Skeletal muscle tissue (tissue), 4 donors: ENCODE data around the gene RGL3. TPM values are rescaled to one million over a fixed set of nuclear protein-coding genes. Genes with fewer than 3 reads are reported as not detected.
A peak's percentile ranks its signal among the peaks of the same experiment; 100 is the strongest.
"Not testable (repeated sequence)": the region's sequence is repeated elsewhere in the genome, so short reads cannot be mapped to it uniquely, and the experiment has no call there.

ENCODE experiments used
- H3K27ac ChIP-seq: one replicate; pipeline ENCODE4 v1.7.0; 2013; ENCODE audit warnings: mild to moderate bottlenecking, low read depth, low read length, inconsistent platforms
- H3K27me3 ChIP-seq, 3 donors: one replicate each; pipeline ENCODE4 v1.7.0; 2013; ENCODE audit warnings: low read length in 3 of 3; ENCODE audit not compliant: control insufficient read depth in 3 of 3, insufficient read depth in 3 of 3
- H3K36me3 ChIP-seq, 3 donors: one replicate each; pipeline ENCODE4 v1.7.0; 2013; ENCODE audit warnings: low read length in 3 of 3; ENCODE audit not compliant: control insufficient read depth in 3 of 3, insufficient read depth in 3 of 3
- H3K4me1 ChIP-seq, 3 donors: one replicate each; pipeline ENCODE4 v1.7.0; 2013; ENCODE audit warnings: low read length in 3 of 3, mild to moderate bottlenecking in 3 of 3; ENCODE audit not compliant: control insufficient read depth in 3 of 3, insufficient read depth in 3 of 3
- H3K4me3 ChIP-seq, 3 donors: one replicate each; pipeline ENCODE4 v1.7.0; 2013; ENCODE audit warnings: low read length in 3 of 3
- H3K9ac ChIP-seq, 3 donors: one replicate each; pipeline ENCODE4 v1.7.0; 2013; ENCODE audit warnings: low read length in 3 of 3, mild to moderate bottlenecking in 3 of 3, moderate library complexity in 2 of 3, low read depth in 1 of 3
- H3K9me3 ChIP-seq, 3 donors: one replicate each; pipeline ENCODE4 v1.7.0; 2013; ENCODE audit warnings: low read length in 3 of 3; ENCODE audit not compliant: control insufficient read depth in 3 of 3
- total RNA-seq: library from RNA; depleted of rRNA; stranded (reverse); fragments of >200 nt; gene quantifications from one replicate; pipeline ENCODE4 v1.2.3, GENCODE V29; 2014
- donor health status: Osteomylitis.

RGL3 gene
- total RNA-seq, 1 donor from 2014 or later = not detected

- Histone ChIP-seq H3K36me3 (peaks cover 19 to 31% (median 20%) of the 10 kb centered on the region in 3 donors), H3K4me3 (no peak overlapping the region), H3K9ac (no peak overlapping the region), H3K9me3 (no peaks in the 10 kb centered on the region), H3K4me1 (no peaks in the 10 kb centered on the region), H3K27me3 (peaks cover 0 to 5% (median 0%) of the 10 kb centered on the region in 3 donors), H3K27ac (no peak overlapping the region)
Observed at GRCh38 chr19:11363881-11364280, 55.2 kb downstream of the RGL3 start.

- H3K9ac ChIP-seq = no peak overlapping the region
- H3K27ac ChIP-seq = no peak overlapping the region
- no peaks in the 10 kb centered on the region for H3K9me3 ChIP-seq
- no peaks in the 10 kb centered on the region for H3K4me1 ChIP-seq
- H3K4me3 ChIP-seq = no peak overlapping the region
- H3K36me3 ChIP-seq = peaks cover 18 to 31% (median 19%) of the 10 kb centered on the region in 3 donors
- H3K27me3 ChIP-seq = peaks cover 0 to 5% (median 0%) of the 10 kb centered on the region in 3 donors
Observed at GRCh38 chr19:11361771-11362731, 57.1 kb downstream of the RGL3 start.

GRCh38 chr19:11361037-11361770 is 57.9 kb downstream of the RGL3 start:
- peaks cover 0 to 5% (median 0%) of the 10 kb centered on the region in 3 donors for H3K27me3 ChIP-seq
- H3K9me3 ChIP-seq = no peaks in the 10 kb centered on the region
- no peak overlapping the region for H3K4me3 ChIP-seq
- no peak overlapping the region for H3K27ac ChIP-seq
- peaks cover 18 to 31% (median 19%) of the 10 kb centered on the region in 3 donors for H3K36me3 ChIP-seq
- no peak overlapping the region for H3K9ac ChIP-seq
- peaks cover 2 to 6% (median 2%) of the 10 kb centered on the region in 3 donors for H3K4me1 ChIP-seq

- H3K4me3 ChIP-seq = no peak overlapping the region
- peaks cover 16 to 27% (median 16%) of the 10 kb centered on the region in 3 donors for H3K36me3 ChIP-seq
Observed at GRCh38 chr19:11359421-11359820, 59.7 kb downstream of the RGL3 start.

GRCh38 chr19:11356676-11357550 is 62.2 kb downstream of the RGL3 start:
- peaks cover 3 to 15% (median 10%) of the 10 kb centered on the region in 3 donors for H3K36me3 ChIP-seq
- no peak overlapping the region for H3K27ac ChIP-seq
- no peak overlapping the region for H3K9ac ChIP-seq

More at GRCh38 chr19:11359421-11359820, 59.7 kb downstream of the RGL3 start:
- H3K4me1 ChIP-seq = peaks cover 7 to 13% (median 9%) of the 10 kb centered on the region in 3 donors
- no peak overlapping the region for H3K9ac ChIP-seq
- H3K9me3 ChIP-seq = no peaks in the 10 kb centered on the region
- H3K27me3 ChIP-seq = peaks cover 0 to 8% (median 0%) of the 10 kb centered on the region in 3 donors
- no peak overlapping the region for H3K27ac ChIP-seq

GRCh38 chr19:11356074-11356397 is 63.1 kb downstream of the RGL3 start:
- Histone ChIP-seq H3K27ac (no peak overlapping the region), H3K36me3 (peaks cover 1 to 10% (median 7%) of the 10 kb centered on the region in 3 donors), H3K9ac (peak overlapping the region; percentile 69 to 86 (median 77)), H3K4me1 (peaks cover 7 to 13% (median 9%) of the 10 kb centered on the region in 3 donors), H3K4me3 (peak overlapping the region; percentile 83 to 85 (median 84)), H3K9me3 (no peaks in the 10 kb centered on the region), H3K27me3 (peaks cover 0 to 5% (median 0%) of the 10 kb centered on the region in 3 donors)

More at GRCh38 chr19:11356676-11357550, 62.2 kb downstream of the RGL3 start:
- peaks cover 0 to 8% (median 0%) of the 10 kb centered on the region in 3 donors for H3K27me3 ChIP-seq
- no peaks in the 10 kb centered on the region for H3K9me3 ChIP-seq
- H3K4me3 ChIP-seq = peak overlapping the region in 1 of 3 donors; percentile 13
- peaks cover 7 to 13% (median 9%) of the 10 kb centered on the region in 3 donors for H3K4me1 ChIP-seq

- peak within 1 kb of the TSS; percentile 83 to 85 (median 84) for H3K4me3 ChIP-seq
- peaks cover 0 to 10% (median 7%) of the 10 kb centered on the region in 3 donors for H3K36me3 ChIP-seq
- H3K4me1 ChIP-seq = peaks cover 7 to 13% (median 9%) of the 10 kb centered on the region in 3 donors
- no peaks in the 10 kb centered on the region for H3K9me3 ChIP-seq
- peaks cover 0 to 4% (median 0%) of the 10 kb centered on the region in 3 donors for H3K27me3 ChIP-seq
- peak within 1 kb of the TSS; percentile 69 to 86 (median 77) for H3K9ac ChIP-seq
- no peak within 1 kb of the TSS for H3K27ac ChIP-seq
Observed at GRCh38 chr19:11355160-11356073, 63.7 kb downstream of the RGL3 start, which contains the start of gene PLPPR2. TSS of gene PLPPR2 (plus strand) at chr19:11355432. CDS start at chr19:11357674, 2,242 bp downstream.

- not testable (repeated sequence) for H3K27ac ChIP-seq, H3K9ac ChIP-seq, H3K4me3 ChIP-seq, H3K36me3 ChIP-seq, H3K27me3 ChIP-seq, H3K9me3 ChIP-seq
- peaks cover 7 to 13% (median 9%) of the 10 kb centered on the region in 3 donors for H3K4me1 ChIP-seq
Observed at GRCh38 chr19:11354102-11354501, 65.0 kb downstream of the RGL3 start.
